Hepatocyte (in vitro differentiated cells): ENCODE results near the gene SHOC1.

Experiments used
- EZH2 ChIP-seq: fragments of 200-600 bp; sonication (generic); IDR thresholded peaks from 2 replicates; pipeline ENCODE4 v1.6.1; 2016; ENCODE audit warnings: antibody characterized with exemption, mild to moderate bottlenecking, borderline replicate concordance
- EZH2phosphoT487 ChIP-seq: fragments of 200-600 bp; sonication (generic); IDR thresholded peaks from one replicate; pipeline ENCODE4 v1.6.1; 2018; ENCODE audit warnings: antibody characterized with exemption, mild to moderate bottlenecking, low read depth, moderate library complexity; ENCODE audit not compliant: unreplicated experiment, severe bottlenecking
- TF ChIP-seq, protein P1 (sequence below): fragments of 200-600 bp; sonication (generic); IDR thresholded peaks from 2 replicates; pipeline ENCODE4 v1.5.1; 2016; ENCODE audit warnings: antibody characterized with exemption, mild to moderate bottlenecking; ENCODE audit not compliant: poor library complexity

GRCh38 chr9:111794835-111795556 is at the start of gene SHOC1:
- TF ChIP-seq, protein P1, sequence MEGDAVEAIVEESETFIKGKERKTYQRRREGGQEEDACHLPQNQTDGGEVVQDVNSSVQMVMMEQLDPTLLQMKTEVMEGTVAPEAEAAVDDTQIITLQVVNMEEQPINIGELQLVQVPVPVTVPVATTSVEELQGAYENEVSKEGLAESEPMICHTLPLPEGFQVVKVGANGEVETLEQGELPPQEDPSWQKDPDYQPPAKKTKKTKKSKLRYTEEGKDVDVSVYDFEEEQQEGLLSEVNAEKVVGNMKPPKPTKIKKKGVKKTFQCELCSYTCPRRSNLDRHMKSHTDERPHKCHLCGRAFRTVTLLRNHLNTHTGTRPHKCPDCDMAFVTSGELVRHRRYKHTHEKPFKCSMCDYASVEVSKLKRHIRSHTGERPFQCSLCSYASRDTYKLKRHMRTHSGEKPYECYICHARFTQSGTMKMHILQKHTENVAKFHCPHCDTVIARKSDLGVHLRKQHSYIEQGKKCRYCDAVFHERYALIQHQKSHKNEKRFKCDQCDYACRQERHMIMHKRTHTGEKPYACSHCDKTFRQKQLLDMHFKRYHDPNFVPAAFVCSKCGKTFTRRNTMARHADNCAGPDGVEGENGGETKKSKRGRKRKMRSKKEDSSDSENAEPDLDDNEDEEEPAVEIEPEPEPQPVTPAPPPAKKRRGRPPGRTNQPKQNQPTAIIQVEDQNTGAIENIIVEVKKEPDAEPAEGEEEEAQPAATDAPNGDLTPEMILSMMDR = no peak
- TF ChIP-seq EZH2 (no peak), EZH2phosphoT487 (no peak)
